GM19324 (cell line): Measurements from ENCODE around the gene POLR2J2.
"Not testable (repeated sequence)": the region's sequence is repeated elsewhere in the genome, so short reads cannot be mapped to it uniquely, and the experiment has no call there.

Experiments
- ATAC-seq: cut with Tn5 transposase; IDR thresholded peaks from one replicate; pipeline ENCODE4 v1.9.1; 2021; ENCODE audit warnings: mild to moderate bottlenecking, moderate library complexity; ENCODE audit not compliant: unreplicated experiment, low FRiP score

Gene POLR2J2

GRCh38 chr7:102673447-102674067 is 2.1 kb upstream of the POLR2J2 start:
- ATAC-seq: not testable (repeated sequence)

GRCh38 chr7:102671956-102672307 is 469 bp upstream of the POLR2J2 start:
- peak; percentile 25 for ATAC-seq

- ATAC-seq: not testable (repeated sequence)
Observed at GRCh38 chr7:102667523-102667922, 3.9 kb downstream of the POLR2J2 start.

- ATAC-seq: not testable (repeated sequence)
Observed at GRCh38 chr7:102666850-102667249, 4.6 kb downstream of the POLR2J2 start.

GRCh38 chr7:102664765-102665164 is 6.7 kb downstream of the POLR2J2 start:
- ATAC-seq: not testable (repeated sequence)

GRCh38 chr7:102649924-102650323 is 21.5 kb downstream of the POLR2J2 start, which contains the start of gene SPDYE2B:
SPDYE2B (plus strand) TSS chr7:102650319; CDS start chr7:102652349, 2,030 bp downstream.
- ATAC-seq: not testable (repeated sequence)

GRCh38 chr7:102647813-102648212 is 23.6 kb downstream of the POLR2J2 start:
- ATAC-seq: not testable (repeated sequence)

GRCh38 chr7:102643404-102643803 is 28.1 kb downstream of the POLR2J2 start:
- ATAC-seq: not testable (repeated sequence)

- not testable (repeated sequence) for ATAC-seq
Observed at GRCh38 chr7:102642691-102643090, 28.8 kb downstream of the POLR2J2 start, which contains the start of gene UPK3BL1. UPK3BL1 (minus strand) TSS chr7:102642791; CDS start chr7:102642741, 50 bp downstream.

GRCh38 chr7:102638848-102639247 is 32.6 kb downstream of the POLR2J2 start:
- ATAC-seq: not testable (repeated sequence)

- ATAC-seq: not testable (repeated sequence)
Observed at GRCh38 chr7:102636956-102637355, 34.5 kb downstream of the POLR2J2 start.

- not testable (repeated sequence) for ATAC-seq
Observed at GRCh38 chr7:102635354-102635753, 36.1 kb downstream of the POLR2J2 start.

GRCh38 chr7:102634299-102634698 is 37.2 kb downstream of the POLR2J2 start:
- not testable (repeated sequence) for ATAC-seq

- not testable (repeated sequence) for ATAC-seq
Observed at GRCh38 chr7:102630622-102631021, 40.8 kb downstream of the POLR2J2 start.

- ATAC-seq: not testable (repeated sequence)
Observed at GRCh38 chr7:102627271-102627904, 44.1 kb downstream of the POLR2J2 start.

- not testable (repeated sequence) for ATAC-seq
Observed at GRCh38 chr7:102618122-102618521, 53.3 kb downstream of the POLR2J2 start.

- peak; percentile 79 for ATAC-seq
Observed at GRCh38 chr7:102616507-102617125, 54.8 kb downstream of the POLR2J2 start, which contains the start of gene RASA4. RASA4 (minus strand) TSS chr7:102616756; CDS start chr7:102616689, 67 bp downstream.
